KMS-11 (cell line): ENCODE data around the gene DKC1.

ENCODE experiments used
- H2AFZ ChIP-seq: fragments of 200-600 bp; sonication (generic); 2 replicates; pipeline ENCODE4 v1.6.1; 2016; ENCODE audit warnings: antibody characterized with exemption, mixed run types, low read depth
- H3K27ac ChIP-seq: fragments of 200-600 bp; sonication (generic); 2 replicates; pipeline ENCODE4 v1.6.1; 2016; ENCODE audit warnings: mild to moderate bottlenecking, mixed run types
- H3K27me3 ChIP-seq: fragments of 200-600 bp; sonication (generic); 2 replicates; pipeline ENCODE4 v1.6.1; 2017; ENCODE audit warnings: mild to moderate bottlenecking, low read depth, mixed run types, moderate library complexity; ENCODE audit not compliant: insufficient read depth
- H3K36me3 ChIP-seq: fragments of 200-600 bp; sonication (generic); 2 replicates; pipeline ENCODE4 v1.6.1; 2017; ENCODE audit warnings: mild to moderate bottlenecking, mixed run types; ENCODE audit not compliant: insufficient read depth
- H3K4me1 ChIP-seq: fragments of 200-600 bp; sonication (generic); 2 replicates; pipeline ENCODE4 v1.6.1; 2016; ENCODE audit warnings: mild to moderate bottlenecking, low read depth, mixed run types; ENCODE audit not compliant: poor library complexity, severe bottlenecking
- H3K4me2 ChIP-seq: fragments of 200-600 bp; sonication (generic); 2 replicates; pipeline ENCODE4 v1.7.0; 2016; ENCODE audit warnings: mild to moderate bottlenecking, mixed run types
- H3K4me3 ChIP-seq: fragments of 200-600 bp; sonication (generic); IDR thresholded peaks from 2 replicates; pipeline ENCODE4 v1.6.1; 2017; ENCODE audit warnings: low read depth, low read length, mixed read lengths; ENCODE audit not compliant: insufficient read depth
- H3K79me2 ChIP-seq: fragments of 200-600 bp; sonication (generic); 2 replicates; pipeline ENCODE4 v1.6.1; 2016; ENCODE audit warnings: low read depth, mixed run types; ENCODE audit not compliant: insufficient read depth
- H3K9ac ChIP-seq: fragments of 200-600 bp; sonication (generic); 2 replicates; pipeline ENCODE4 v1.6.1; 2016; ENCODE audit warnings: mild to moderate bottlenecking, mixed run types
- H4K20me1 ChIP-seq: fragments of 200-600 bp; sonication (generic); 2 replicates; pipeline ENCODE4 v1.6.1; 2016; ENCODE audit warnings: mild to moderate bottlenecking, mixed run types; ENCODE audit not compliant: insufficient read depth
- CTCF ChIP-seq: fragments of 200-600 bp; sonication (generic); conservative IDR thresholded peaks from 2 replicates; pipeline ENCODE4 v1.6.1; 2017; ENCODE audit warnings: low read depth, mild to moderate bottlenecking, antibody characterized with exemption, low read length, moderate library complexity, mixed read lengths

Gene DKC1

GRCh38 chrX:154800478-154801210, 38.0 kb downstream of the DKC1 start:
- Histone ChIP-seq H3K9ac (no peak overlapping the region), H3K27ac (no peak overlapping the region), H3K4me1 (no peaks in the 10 kb centered on the region)

GRCh38 chrX:154802947-154803346, 40.3 kb downstream of the DKC1 start:
- peaks cover 3% of the 10 kb centered on the region for H3K4me1 ChIP-seq
- H3K79me2 ChIP-seq, result no peaks in the 10 kb centered on the region
- no peak overlapping the region for H3K4me2 ChIP-seq
- H3K27ac ChIP-seq, result no peak overlapping the region
- H4K20me1 ChIP-seq, result no peaks in the 10 kb centered on the region
- no peak overlapping the region for H3K9ac ChIP-seq
- no peaks in the 10 kb centered on the region for H3K36me3 ChIP-seq
- TF ChIP-seq CTCF, result no peak
- H3K4me3 ChIP-seq, result no peak overlapping the region
- no peaks in the 10 kb centered on the region for H3K27me3 ChIP-seq
- no peak overlapping the region for H2AFZ ChIP-seq

More at GRCh38 chrX:154800478-154801210, 38.0 kb downstream of the DKC1 start:
- Histone ChIP-seq H3K79me2 (no peaks in the 10 kb centered on the region), H2AFZ (no peak overlapping the region), H3K36me3 (no peaks in the 10 kb centered on the region), H4K20me1 (no peaks in the 10 kb centered on the region), H3K4me3 (no peak overlapping the region), H3K4me2 (no peak overlapping the region), H3K27me3 (no peaks in the 10 kb centered on the region)
- no peak for TF ChIP-seq CTCF

GRCh38 chrX:154804261-154804956, 41.7 kb downstream of the DKC1 start:
- no peak for TF ChIP-seq CTCF
- Histone ChIP-seq H2AFZ (peak overlapping the region; percentile 52), H3K9ac (no peak overlapping the region), H3K27me3 (no peaks in the 10 kb centered on the region), H3K4me2 (peak overlapping the region; percentile 73; the same call in 1 of the 2 replicates), H3K36me3 (no peaks in the 10 kb centered on the region), H3K4me1 (peaks cover 3% of the 10 kb centered on the region), H3K27ac (no peak overlapping the region), H3K4me3 (no peak overlapping the region), H4K20me1 (no peaks in the 10 kb centered on the region), H3K79me2 (no peaks in the 10 kb centered on the region)

GRCh38 chrX:154804957-154805695, 42.5 kb downstream of the DKC1 start, which contains the start of gene MPP1:
MPP1 (minus strand) TSS chrX:154805485; CDS start chrX:154805373, 112 bp downstream.
- Histone ChIP-seq H2AFZ (peak within 1 kb of the TSS; percentile 52), H3K36me3 (no peaks in the 10 kb centered on the region), H3K4me2 (peak within 1 kb of the TSS; percentile 73; the same call in 1 of the 2 replicates), H3K9ac (no peak within 1 kb of the TSS; the same call in 1 of the 2 replicates), H3K4me1 (peaks cover 3% of the 10 kb centered on the region), H3K27ac (no peak within 1 kb of the TSS), H3K27me3 (no peaks in the 10 kb centered on the region), H3K4me3 (no peak within 1 kb of the TSS), H4K20me1 (no peaks in the 10 kb centered on the region), H3K79me2 (no peaks in the 10 kb centered on the region)
- TF ChIP-seq CTCF, result no peak
